Coronary artery (tissue), 2 donors: ENCODE data around the gene DBNL.
"Not testable (repeated sequence)": the region's sequence is repeated elsewhere in the genome, so short reads cannot be mapped to it uniquely, and the experiment has no call there.

Experiments
- DNase-seq: peaks from one replicate; pipeline ENCODE4 v3.0.0-alpha.2; 2017; ENCODE audit warnings: low spot score
- H3K27ac ChIP-seq, 2 donors: fragments of 200-600 bp; sonication (generic); one replicate each; pipeline ENCODE4 v1.5.1; 2016 to 2019
- H3K4me3 ChIP-seq: fragments of 200-600 bp; sonication (generic); 2 replicates; pipeline ENCODE4 v1.5.1; 2016; ENCODE audit warnings: mild to moderate bottlenecking, moderate library complexity
- CTCF ChIP-seq: fragments of 200-600 bp; sonication (generic); IDR thresholded peaks from one replicate; pipeline ENCODE4 v1.5.1; 2019; ENCODE audit warnings: antibody characterized with exemption

The DBNL gene

DNA sequence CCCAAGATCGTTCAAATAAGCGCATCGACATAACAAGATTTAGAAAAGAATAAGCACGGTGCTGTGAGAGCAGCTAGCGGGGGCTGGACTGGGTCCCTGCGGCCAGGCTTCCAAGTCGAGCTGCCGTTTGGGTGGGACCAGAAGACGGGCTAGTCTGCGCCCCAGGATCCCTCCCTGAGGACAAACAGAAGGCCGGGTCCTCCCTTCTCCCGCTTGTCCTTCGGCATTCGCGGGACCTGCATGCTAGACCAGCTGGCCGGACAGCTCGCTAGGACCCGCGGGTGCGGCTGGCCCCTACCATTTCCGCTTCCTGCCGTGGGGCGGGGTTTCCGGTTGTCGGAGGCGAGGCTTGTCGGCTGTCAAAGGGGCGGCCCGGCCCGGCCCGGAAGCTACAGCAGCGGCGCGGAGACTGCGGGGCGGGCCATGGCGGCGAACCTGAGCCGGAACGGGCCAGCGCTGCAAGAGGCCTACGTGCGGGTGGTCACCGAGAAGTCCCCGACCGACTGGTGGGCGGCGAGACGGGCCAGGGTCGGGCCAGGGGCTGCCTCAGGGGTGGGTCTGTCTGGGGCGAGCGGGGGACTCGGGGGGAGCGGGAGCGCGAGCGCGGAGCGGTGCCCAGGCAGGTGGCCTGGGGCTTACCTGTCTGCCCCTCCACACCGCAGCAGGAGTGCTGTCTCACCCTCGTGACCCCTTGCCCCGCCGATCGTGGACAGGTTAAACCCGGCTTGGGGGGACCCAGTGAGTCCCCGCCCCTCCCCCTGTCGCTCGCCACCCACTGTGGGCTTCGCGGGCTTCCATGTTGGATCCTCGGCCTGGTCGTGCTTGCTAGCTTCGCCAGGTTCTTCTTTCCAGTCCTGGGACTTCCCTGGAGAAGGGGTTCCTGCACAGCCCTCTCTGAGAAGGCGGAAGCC, at the start of gene DBNL:
Gene DBNL, plus strand, starts transcription at position 388 of the 911 bp plus-strand sequence. Its CDS starts 36 bp downstream, at position 424.
- no peak for TF ChIP-seq CTCF
- H3K4me3 ChIP-seq, result peak within 1 kb of the TSS; percentile 90
- peak; percentile 94 for DNase-seq
- H3K27ac ChIP-seq, result peak within 1 kb of the TSS; percentile 81 to 94

DNA sequence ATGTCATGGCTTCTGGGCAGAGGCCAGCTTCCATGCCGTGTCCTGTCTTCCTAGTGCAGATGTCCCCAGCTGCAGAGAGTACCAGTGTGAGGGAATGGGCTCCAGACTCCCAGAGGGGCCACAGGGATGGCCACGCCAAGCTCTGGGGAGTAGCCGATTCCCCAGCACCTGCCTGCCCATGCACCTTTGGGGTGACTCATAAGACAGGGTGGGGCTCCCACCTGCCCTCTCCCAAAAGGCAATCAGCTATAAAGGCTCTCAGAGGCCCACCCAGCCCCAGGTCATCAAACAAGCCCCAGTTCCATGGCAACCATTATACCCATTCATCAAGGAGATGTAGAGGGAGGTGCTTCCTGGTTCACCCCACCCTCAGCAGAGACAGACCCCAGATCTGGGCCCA, 47.0 kb upstream of the DBNL start, which contains the start of gene SPDYE1:
Gene SPDYE1, plus strand, starts transcription at position 366 of the 400 bp plus-strand sequence. CDS start 2,053 bp downstream, outside the sequence.
- H3K27ac ChIP-seq, DNase-seq, H3K4me3 ChIP-seq: not testable (repeated sequence)

GRCh38 chr7:44012081-44012480, 32.4 kb upstream of the DBNL start:
- DNase-seq, H3K27ac ChIP-seq, H3K4me3 ChIP-seq: not testable (repeated sequence)

DNA sequence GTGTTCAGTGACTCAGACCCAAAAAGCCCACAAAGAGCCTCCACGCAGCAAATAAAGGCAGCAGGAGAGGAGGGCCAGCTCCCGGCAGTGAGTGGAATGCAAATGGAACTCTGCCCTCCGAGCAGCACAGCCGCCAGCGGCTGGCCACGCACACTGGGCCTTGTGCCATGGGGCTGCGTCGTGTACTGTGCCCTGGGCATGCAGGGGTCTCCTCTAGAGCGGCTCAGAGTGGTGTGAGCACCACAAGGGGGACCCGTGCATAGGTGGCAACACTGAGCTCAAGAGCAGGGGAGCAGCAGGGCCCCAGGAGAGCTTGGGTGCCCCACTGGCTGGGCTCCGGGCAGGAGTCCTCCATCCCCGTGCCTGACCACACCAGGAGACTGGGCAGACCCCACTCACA, 29.4 kb upstream of the DBNL start:
- not testable (repeated sequence) for DNase-seq, H3K27ac ChIP-seq, H3K4me3 ChIP-seq

- DNase-seq, result peak; percentile 96
- Histone ChIP-seq H3K4me3 (peak overlapping the region; percentile 93), H3K27ac (peak overlapping the region; percentile 29 to 86)
Observed at GRCh38 chr7:44018857-44019807, 25.4 kb upstream of the DBNL start.

DNA sequence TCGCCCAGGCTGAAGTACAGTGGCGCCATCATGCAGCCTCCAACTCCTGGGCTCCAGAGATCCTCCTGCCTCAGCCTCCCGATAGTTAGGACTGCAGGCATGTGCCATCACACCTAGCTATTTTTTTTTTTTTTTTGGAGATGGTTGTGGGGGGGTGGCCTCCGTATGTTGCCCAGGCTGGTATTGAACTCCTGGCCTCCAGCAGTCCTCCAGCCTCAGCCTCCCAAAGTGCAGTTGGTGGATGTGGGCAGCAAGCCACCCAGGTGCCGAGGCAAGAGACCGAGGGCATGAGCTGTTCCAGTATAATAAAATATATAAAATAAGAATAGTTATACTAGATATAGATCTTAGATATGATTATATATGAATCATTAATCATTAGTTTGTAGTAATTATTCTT, 24.7 kb upstream of the DBNL start:
- not testable (repeated sequence) for DNase-seq, H3K27ac ChIP-seq, H3K4me3 ChIP-seq

DNA sequence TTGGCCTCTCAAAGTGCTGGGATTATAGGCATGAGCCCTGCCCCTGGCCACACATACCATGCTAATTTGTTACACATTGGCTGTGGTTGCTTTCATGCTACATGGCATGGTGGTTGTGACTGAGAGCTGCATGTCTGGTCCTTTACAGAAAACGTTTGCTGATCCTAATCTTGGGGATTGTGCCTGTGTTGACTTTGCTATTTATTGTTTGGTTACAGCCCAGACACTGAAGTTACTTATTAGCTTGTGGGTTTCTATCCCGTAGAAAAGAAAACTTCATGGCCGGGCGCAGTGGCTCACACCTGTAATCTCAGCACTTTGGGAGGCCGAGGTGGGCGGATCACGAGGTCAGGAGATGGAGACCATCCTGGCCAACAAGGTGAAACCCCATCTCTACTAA, 22.4 kb upstream of the DBNL start:
- DNase-seq, H3K27ac ChIP-seq, H3K4me3 ChIP-seq: not testable (repeated sequence)

- not testable (repeated sequence) for H3K27ac ChIP-seq, DNase-seq, H3K4me3 ChIP-seq
Observed at GRCh38 chr7:44022796-44023467, 21.6 kb upstream of the DBNL start.

- not testable (repeated sequence) for DNase-seq, H3K27ac ChIP-seq, H3K4me3 ChIP-seq
Observed at GRCh38 chr7:44029433-44029832, 15.1 kb upstream of the DBNL start.

GRCh38 chr7:44030029-44030428, 14.5 kb upstream of the DBNL start:
- not testable (repeated sequence) for DNase-seq, H3K27ac ChIP-seq, H3K4me3 ChIP-seq

DNA sequence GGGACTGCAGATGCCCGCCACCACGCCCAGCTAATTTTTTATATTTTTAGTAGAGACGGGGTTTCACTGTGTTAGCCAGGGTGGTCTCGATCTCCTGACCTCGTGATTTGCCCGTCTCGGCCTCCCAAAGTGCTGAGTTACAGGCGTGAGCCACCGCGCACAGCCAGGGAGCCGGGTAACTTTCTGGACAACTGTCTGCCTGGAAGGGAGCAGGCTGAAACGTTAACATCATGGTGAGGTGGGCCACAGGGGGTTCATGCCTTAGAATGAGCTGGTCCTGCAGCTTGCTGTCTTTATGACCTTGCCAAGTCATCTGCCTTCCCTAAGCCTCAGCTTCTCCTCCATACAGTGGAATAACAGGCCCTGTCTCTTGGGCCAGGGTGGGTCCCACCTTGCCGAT, 13.2 kb upstream of the DBNL start:
- DNase-seq, H3K4me3 ChIP-seq, H3K27ac ChIP-seq: not testable (repeated sequence)

GRCh38 chr7:44032031-44032430, 12.5 kb upstream of the DBNL start:
- not testable (repeated sequence) for H3K27ac ChIP-seq, H3K4me3 ChIP-seq, DNase-seq

GRCh38 chr7:44033971-44034844, 10.3 kb upstream of the DBNL start:
- peak; percentile 62 for DNase-seq
- H3K27ac ChIP-seq, H3K4me3 ChIP-seq: not testable (repeated sequence)

- not testable (repeated sequence) for H3K4me3 ChIP-seq, DNase-seq, H3K27ac ChIP-seq
Observed at GRCh38 chr7:44036364-44036763, 8.1 kb upstream of the DBNL start.

- H3K4me3 ChIP-seq, H3K27ac ChIP-seq, DNase-seq: not testable (repeated sequence)
Observed at GRCh38 chr7:44037951-44038350, 6.6 kb upstream of the DBNL start.

GRCh38 chr7:44038553-44038952, 5.9 kb upstream of the DBNL start:
- DNase-seq, H3K4me3 ChIP-seq, H3K27ac ChIP-seq: not testable (repeated sequence)
